HEK293 (cell line): ENCODE results near the gene LRFN4.
A peak's percentile ranks its signal among the peaks of the same experiment; 100 is the strongest.

ENCODE experiments used
- KLF10 ChIP-seq: fragments of 450-650 bp; IDR thresholded peaks from 2 replicates; pipeline ENCODE4 v1.5.1; 2018; ENCODE audit warnings: missing biosample characterization, mild to moderate bottlenecking, missing genetic modification characterization
- KLF16 ChIP-seq: fragments of 450-650 bp; formaldehyde crosslinking; IDR thresholded peaks from 2 replicates; pipeline ENCODE4 v1.5.1; 2017; ENCODE audit warnings: missing biosample characterization, missing genetic modification characterization
- KLF8 ChIP-seq: fragments of 450-650 bp; formaldehyde crosslinking; IDR thresholded peaks from 2 replicates; pipeline ENCODE4 v1.5.1; 2016; ENCODE audit warnings: missing biosample characterization, missing genetic modification characterization
- YY2 ChIP-seq: fragments of 450-650 bp; formaldehyde crosslinking; IDR thresholded peaks from 2 replicates; pipeline ENCODE4 v1.5.1; 2016; ENCODE audit warnings: missing biosample characterization, missing genetic modification characterization
- ZBTB17 ChIP-seq: fragments of 450-650 bp; formaldehyde crosslinking; IDR thresholded peaks from 2 replicates; pipeline ENCODE4 v1.5.1; 2016; ENCODE audit warnings: missing biosample characterization, missing genetic modification characterization
- ZBTB21 ChIP-seq: fragments of 450-650 bp; formaldehyde crosslinking; IDR thresholded peaks from 2 replicates; pipeline ENCODE4 v1.5.1; 2017; ENCODE audit warnings: missing biosample characterization, missing genetic modification characterization
- ZBTB8A ChIP-seq: fragments of 450-650 bp; formaldehyde crosslinking; IDR thresholded peaks from 2 replicates; pipeline ENCODE4 v1.5.1; 2016; ENCODE audit warnings: missing biosample characterization, missing genetic modification characterization
- ZEB2 ChIP-seq: fragments of 450-650 bp; formaldehyde crosslinking; IDR thresholded peaks from 2 replicates; pipeline ENCODE4 v1.5.1; 2016; ENCODE audit warnings: missing biosample characterization, missing genetic modification characterization
- ZFP41 ChIP-seq: fragments of 450-650 bp; formaldehyde crosslinking; IDR thresholded peaks from 2 replicates; pipeline ENCODE4 v1.5.1; 2016; ENCODE audit warnings: missing biosample characterization, missing genetic modification characterization, borderline replicate concordance
- ZNF138 ChIP-seq: fragments of 450-650 bp; formaldehyde crosslinking; IDR thresholded peaks from 2 replicates; pipeline ENCODE4 v1.5.1; 2016; ENCODE audit warnings: missing biosample characterization, missing genetic modification characterization, borderline replicate concordance
- ZNF146 ChIP-seq: fragments of 450-650 bp; formaldehyde crosslinking; IDR thresholded peaks from 2 replicates; pipeline ENCODE4 v1.5.1; 2016; ENCODE audit warnings: missing biosample characterization, missing genetic modification characterization
- ZNF292 ChIP-seq: fragments of 450-650 bp; formaldehyde crosslinking; IDR thresholded peaks from 2 replicates; pipeline ENCODE4 v1.5.1; 2016; ENCODE audit warnings: low read depth, missing biosample characterization, missing genetic modification characterization, borderline replicate concordance
- ZNF335 ChIP-seq: fragments of 450-650 bp; formaldehyde crosslinking; conservative IDR thresholded peaks from 2 replicates; pipeline ENCODE4 v1.5.1; 2016; ENCODE audit warnings: missing biosample characterization, missing genetic modification characterization
- ZNF433 ChIP-seq: fragments of 450-650 bp; formaldehyde crosslinking; IDR thresholded peaks from 2 replicates; pipeline ENCODE4 v1.5.1; 2016; ENCODE audit warnings: missing biosample characterization, missing genetic modification characterization, low read depth
- ZNF501 ChIP-seq: fragments of 450-650 bp; formaldehyde crosslinking; IDR thresholded peaks from 2 replicates; pipeline ENCODE4 v1.5.1; 2016; ENCODE audit warnings: missing biosample characterization, missing genetic modification characterization
- ZNF549 ChIP-seq: fragments of 450-650 bp; IDR thresholded peaks from 2 replicates; pipeline ENCODE4 v1.5.1; 2018; ENCODE audit warnings: missing biosample characterization, missing genetic modification characterization, mild to moderate bottlenecking, inconsistent platforms, moderate library complexity
- ZNF626 ChIP-seq: fragments of 450-650 bp; sonication (Bioruptor Pico); formaldehyde crosslinking; IDR thresholded peaks from 2 replicates; pipeline ENCODE4 v1.5.1; 2018; ENCODE audit warnings: missing biosample characterization, missing genetic modification characterization, inconsistent platforms
- ZNF785 ChIP-seq: fragments of 450-650 bp; formaldehyde crosslinking; IDR thresholded peaks from 2 replicates; pipeline ENCODE4 v1.5.1; 2016; ENCODE audit warnings: missing biosample characterization, missing genetic modification characterization
- ZNF830 ChIP-seq: fragments of 450-650 bp; IDR thresholded peaks from 2 replicates; pipeline ENCODE4 v1.5.0; 2018; ENCODE audit warnings: missing biosample characterization, missing genetic modification characterization, low read depth, mild to moderate bottlenecking, moderate library complexity
- TF ChIP-seq, protein P1 (sequence below): fragments of 450-650 bp; formaldehyde crosslinking; IDR thresholded peaks from 2 replicates; pipeline ENCODE4 v1.5.1; 2016; ENCODE audit warnings: missing biosample characterization, missing genetic modification characterization
- TF ChIP-seq, protein P2 (sequence below): fragments of 450-650 bp; IDR thresholded peaks from 2 replicates; pipeline ENCODE4 v1.5.1; 2018; ENCODE audit warnings: missing biosample characterization, mild to moderate bottlenecking, missing genetic modification characterization
- TF ChIP-seq, protein P3 (sequence below): fragments of 450-650 bp; formaldehyde crosslinking; IDR thresholded peaks from 2 replicates; pipeline ENCODE4 v1.5.1; 2016; ENCODE audit warnings: missing biosample characterization, missing genetic modification characterization
- TF ChIP-seq, protein P4 (sequence below): fragments of 450-650 bp; formaldehyde crosslinking; IDR thresholded peaks from 2 replicates; pipeline ENCODE4 v1.5.1; 2016; ENCODE audit warnings: missing biosample characterization, missing genetic modification characterization
- TF ChIP-seq, protein P5 (sequence below): fragments of 450-650 bp; formaldehyde crosslinking; optimal IDR thresholded peaks from 2 replicates; pipeline ENCODE3; 2016; ENCODE audit warnings: missing biosample characterization, mild to moderate bottlenecking, missing genetic modification characterization
- TF ChIP-seq, protein P6 (sequence below): fragments of 450-650 bp; formaldehyde crosslinking; IDR thresholded peaks from 2 replicates; pipeline ENCODE4 v1.5.1; 2017; ENCODE audit warnings: missing biosample characterization, missing genetic modification characterization

The LRFN4 gene

DNA sequence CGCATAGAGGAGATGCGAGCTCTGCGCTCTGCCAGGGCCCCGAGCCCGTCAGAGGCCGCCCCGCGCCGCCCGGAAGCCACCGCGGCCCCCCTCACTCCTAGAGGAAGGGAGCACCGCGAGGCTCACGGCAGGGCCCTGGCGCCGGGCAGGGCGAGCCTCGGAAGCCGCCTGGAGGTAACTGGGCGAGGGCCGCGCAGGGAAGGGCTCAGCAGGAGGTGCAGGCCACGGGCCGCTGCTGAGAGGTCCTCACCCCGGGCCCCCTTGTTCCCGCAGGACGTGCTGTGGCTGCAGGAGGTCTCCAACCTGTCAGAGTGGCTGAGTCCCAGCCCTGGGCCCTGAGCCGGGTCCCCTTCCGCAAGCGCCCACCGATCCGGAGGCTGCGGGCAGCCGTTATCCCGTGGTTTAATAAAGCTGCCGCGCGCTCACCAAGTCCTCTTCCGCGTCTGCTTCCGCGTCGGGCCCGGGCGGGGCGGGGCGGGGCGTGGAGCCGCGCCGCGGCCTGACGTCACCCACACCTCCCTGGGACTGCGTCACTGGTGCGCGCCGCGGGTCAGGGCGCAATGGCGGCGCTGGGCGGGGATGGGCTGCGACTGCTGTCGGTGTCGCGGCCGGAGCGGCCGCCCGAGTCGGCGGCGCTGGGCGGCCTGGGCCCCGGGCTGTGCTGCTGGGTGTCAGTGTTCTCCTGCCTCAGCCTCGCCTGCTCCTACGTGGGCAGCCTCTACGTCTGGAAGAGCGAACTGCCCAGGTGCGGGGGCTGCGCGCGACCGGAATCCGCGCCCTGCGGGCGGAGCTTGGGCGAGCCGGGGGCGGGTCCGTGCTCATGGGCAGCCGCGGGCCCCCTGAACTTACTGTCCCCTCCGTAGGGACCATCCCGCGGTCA lies 13.7 kb upstream of the LRFN4 start, which contains the start of gene RCE1 (continued):
- TF ChIP-seq, protein P1, sequence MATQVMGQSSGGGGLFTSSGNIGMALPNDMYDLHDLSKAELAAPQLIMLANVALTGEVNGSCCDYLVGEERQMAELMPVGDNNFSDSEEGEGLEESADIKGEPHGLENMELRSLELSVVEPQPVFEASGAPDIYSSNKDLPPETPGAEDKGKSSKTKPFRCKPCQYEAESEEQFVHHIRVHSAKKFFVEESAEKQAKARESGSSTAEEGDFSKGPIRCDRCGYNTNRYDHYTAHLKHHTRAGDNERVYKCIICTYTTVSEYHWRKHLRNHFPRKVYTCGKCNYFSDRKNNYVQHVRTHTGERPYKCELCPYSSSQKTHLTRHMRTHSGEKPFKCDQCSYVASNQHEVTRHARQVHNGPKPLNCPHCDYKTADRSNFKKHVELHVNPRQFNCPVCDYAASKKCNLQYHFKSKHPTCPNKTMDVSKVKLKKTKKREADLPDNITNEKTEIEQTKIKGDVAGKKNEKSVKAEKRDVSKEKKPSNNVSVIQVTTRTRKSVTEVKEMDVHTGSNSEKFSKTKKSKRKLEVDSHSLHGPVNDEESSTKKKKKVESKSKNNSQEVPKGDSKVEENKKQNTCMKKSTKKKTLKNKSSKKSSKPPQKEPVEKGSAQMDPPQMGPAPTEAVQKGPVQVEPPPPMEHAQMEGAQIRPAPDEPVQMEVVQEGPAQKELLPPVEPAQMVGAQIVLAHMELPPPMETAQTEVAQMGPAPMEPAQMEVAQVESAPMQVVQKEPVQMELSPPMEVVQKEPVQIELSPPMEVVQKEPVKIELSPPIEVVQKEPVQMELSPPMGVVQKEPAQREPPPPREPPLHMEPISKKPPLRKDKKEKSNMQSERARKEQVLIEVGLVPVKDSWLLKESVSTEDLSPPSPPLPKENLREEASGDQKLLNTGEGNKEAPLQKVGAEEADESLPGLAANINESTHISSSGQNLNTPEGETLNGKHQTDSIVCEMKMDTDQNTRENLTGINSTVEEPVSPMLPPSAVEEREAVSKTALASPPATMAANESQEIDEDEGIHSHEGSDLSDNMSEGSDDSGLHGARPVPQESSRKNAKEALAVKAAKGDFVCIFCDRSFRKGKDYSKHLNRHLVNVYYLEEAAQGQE (tag by site-specific recombination) = no peak
- TF ChIP-seq ZNF292 (tag by site-specific recombination) = no peak
- TF ChIP-seq, protein P2, sequence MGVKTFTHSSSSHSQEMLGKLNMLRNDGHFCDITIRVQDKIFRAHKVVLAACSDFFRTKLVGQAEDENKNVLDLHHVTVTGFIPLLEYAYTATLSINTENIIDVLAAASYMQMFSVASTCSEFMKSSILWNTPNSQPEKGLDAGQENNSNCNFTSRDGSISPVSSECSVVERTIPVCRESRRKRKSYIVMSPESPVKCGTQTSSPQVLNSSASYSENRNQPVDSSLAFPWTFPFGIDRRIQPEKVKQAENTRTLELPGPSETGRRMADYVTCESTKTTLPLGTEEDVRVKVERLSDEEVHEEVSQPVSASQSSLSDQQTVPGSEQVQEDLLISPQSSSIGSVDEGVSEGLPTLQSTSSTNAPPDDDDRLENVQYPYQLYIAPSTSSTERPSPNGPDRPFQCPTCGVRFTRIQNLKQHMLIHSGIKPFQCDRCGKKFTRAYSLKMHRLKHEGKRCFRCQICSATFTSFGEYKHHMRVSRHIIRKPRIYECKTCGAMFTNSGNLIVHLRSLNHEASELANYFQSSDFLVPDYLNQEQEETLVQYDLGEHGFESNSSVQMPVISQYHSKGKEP (tag by site-specific recombination) = 0 out of 2 replicates have a peak, but pooled peaks have one; percentile 8
- TF ChIP-seq, protein P3, sequence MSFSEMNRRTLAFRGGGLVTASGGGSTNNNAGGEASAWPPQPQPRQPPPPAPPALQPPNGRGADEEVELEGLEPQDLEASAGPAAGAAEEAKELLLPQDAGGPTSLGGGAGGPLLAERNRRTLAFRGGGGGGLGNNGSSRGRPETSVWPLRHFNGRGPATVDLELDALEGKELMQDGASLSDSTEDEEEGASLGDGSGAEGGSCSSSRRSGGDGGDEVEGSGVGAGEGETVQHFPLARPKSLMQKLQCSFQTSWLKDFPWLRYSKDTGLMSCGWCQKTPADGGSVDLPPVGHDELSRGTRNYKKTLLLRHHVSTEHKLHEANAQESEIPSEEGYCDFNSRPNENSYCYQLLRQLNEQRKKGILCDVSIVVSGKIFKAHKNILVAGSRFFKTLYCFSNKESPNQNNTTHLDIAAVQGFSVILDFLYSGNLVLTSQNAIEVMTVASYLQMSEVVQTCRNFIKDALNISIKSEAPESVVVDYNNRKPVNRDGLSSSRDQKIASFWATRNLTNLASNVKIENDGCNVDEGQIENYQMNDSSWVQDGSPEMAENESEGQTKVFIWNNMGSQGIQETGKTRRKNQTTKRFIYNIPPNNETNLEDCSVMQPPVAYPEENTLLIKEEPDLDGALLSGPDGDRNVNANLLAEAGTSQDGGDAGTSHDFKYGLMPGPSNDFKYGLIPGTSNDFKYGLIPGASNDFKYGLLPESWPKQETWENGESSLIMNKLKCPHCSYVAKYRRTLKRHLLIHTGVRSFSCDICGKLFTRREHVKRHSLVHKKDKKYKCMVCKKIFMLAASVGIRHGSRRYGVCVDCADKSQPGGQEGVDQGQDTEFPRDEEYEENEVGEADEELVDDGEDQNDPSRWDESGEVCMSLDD = 0 out of 2 replicates have a peak, but pooled peaks have one; percentile 28
- 0 out of 2 replicates have a peak, but pooled peaks have one; percentile 10 for TF ChIP-seq ZNF549
- TF ChIP-seq, protein P4, sequence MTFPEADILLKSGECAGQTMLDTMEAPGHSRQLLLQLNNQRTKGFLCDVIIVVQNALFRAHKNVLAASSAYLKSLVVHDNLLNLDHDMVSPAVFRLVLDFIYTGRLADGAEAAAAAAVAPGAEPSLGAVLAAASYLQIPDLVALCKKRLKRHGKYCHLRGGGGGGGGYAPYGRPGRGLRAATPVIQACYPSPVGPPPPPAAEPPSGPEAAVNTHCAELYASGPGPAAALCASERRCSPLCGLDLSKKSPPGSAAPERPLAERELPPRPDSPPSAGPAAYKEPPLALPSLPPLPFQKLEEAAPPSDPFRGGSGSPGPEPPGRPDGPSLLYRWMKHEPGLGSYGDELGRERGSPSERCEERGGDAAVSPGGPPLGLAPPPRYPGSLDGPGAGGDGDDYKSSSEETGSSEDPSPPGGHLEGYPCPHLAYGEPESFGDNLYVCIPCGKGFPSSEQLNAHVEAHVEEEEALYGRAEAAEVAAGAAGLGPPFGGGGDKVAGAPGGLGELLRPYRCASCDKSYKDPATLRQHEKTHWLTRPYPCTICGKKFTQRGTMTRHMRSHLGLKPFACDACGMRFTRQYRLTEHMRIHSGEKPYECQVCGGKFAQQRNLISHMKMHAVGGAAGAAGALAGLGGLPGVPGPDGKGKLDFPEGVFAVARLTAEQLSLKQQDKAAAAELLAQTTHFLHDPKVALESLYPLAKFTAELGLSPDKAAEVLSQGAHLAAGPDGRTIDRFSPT (tag by site-specific recombination) = no peak
- peak; percentile 77; the same call in 1 of the 2 replicates for TF ChIP-seq ZBTB8A (tag by site-specific recombination)
- TF ChIP-seq, protein P5, sequence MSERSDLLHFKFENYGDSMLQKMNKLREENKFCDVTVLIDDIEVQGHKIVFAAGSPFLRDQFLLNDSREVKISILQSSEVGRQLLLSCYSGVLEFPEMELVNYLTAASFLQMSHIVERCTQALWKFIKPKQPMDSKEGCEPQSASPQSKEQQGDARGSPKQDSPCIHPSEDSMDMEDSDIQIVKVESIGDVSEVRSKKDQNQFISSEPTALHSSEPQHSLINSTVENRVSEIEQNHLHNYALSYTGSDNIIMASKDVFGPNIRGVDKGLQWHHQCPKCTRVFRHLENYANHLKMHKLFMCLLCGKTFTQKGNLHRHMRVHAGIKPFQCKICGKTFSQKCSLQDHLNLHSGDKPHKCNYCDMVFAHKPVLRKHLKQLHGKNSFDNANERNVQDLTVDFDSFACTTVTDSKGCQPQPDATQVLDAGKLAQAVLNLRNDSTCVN = peak; percentile 80
- peak; percentile 81 for TF ChIP-seq KLF10 (tag by site-specific recombination)
- TF ChIP-seq KLF16 (tag by site-specific recombination) = no peak
- TF ChIP-seq, protein P6, sequence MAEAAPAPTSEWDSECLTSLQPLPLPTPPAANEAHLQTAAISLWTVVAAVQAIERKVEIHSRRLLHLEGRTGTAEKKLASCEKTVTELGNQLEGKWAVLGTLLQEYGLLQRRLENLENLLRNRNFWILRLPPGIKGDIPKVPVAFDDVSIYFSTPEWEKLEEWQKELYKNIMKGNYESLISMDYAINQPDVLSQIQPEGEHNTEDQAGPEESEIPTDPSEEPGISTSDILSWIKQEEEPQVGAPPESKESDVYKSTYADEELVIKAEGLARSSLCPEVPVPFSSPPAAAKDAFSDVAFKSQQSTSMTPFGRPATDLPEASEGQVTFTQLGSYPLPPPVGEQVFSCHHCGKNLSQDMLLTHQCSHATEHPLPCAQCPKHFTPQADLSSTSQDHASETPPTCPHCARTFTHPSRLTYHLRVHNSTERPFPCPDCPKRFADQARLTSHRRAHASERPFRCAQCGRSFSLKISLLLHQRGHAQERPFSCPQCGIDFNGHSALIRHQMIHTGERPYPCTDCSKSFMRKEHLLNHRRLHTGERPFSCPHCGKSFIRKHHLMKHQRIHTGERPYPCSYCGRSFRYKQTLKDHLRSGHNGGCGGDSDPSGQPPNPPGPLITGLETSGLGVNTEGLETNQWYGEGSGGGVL = no peak
- TF ChIP-seq ZNF138 (tag by site-specific recombination) = no peak
- 0 out of 2 replicates have a peak, but pooled peaks have one; percentile 20 for TF ChIP-seq YY2
- TF ChIP-seq KLF8 (tag by site-specific recombination) = peak; percentile 91
- peak; percentile 77 for TF ChIP-seq ZNF335 (tag by site-specific recombination)
- TF ChIP-seq ZEB2 (tag by site-specific recombination) = peak; percentile 66; the same call in 1 of the 2 replicates
- no peak for TF ChIP-seq ZFP41 (tag by site-specific recombination)
- peak; percentile 59; the same call in 1 of the 2 replicates for TF ChIP-seq ZBTB21 (tag by site-specific recombination)
- no peak for TF ChIP-seq ZNF433
- peak; percentile 43 for TF ChIP-seq ZBTB17 (tag by site-specific recombination)
- peak; percentile 37; the same call in 1 of the 2 replicates for TF ChIP-seq ZNF146
- no peak for TF ChIP-seq ZNF626 (tag by site-specific recombination)
- TF ChIP-seq ZNF501 (tag by site-specific recombination) = peak; percentile 73
- no peak for TF ChIP-seq ZNF785 (tag by site-specific recombination)
- no peak for TF ChIP-seq ZNF830 (tag by site-specific recombination)
